ENCODE measurements around the gene ZDHHC18.

GRCh38 chr1:26857473-26858060, 31.1 kb downstream of the ZDHHC18 start:
- no peak for TF ChIP-seq POLR2AphosphoS5 (IDR thresholded peaks at IDR 0.05; ENCODE audit: low read depth, low read length)
- no peak for TF ChIP-seq TAF1 (IDR thresholded peaks at IDR 0.05; ENCODE audit: borderline replicate concordance, low read depth, low read length)
